ENCODE results near the gene FGD5. TPM values are rescaled to one million over a fixed set of nuclear protein-coding genes. Genes with fewer than 3 reads are reported as not detected.

Gene FGD5
- total RNA-seq, 4 donors from 2014 or later, result 10.0 to 66.8 (median 19.2) TPM

DNA sequence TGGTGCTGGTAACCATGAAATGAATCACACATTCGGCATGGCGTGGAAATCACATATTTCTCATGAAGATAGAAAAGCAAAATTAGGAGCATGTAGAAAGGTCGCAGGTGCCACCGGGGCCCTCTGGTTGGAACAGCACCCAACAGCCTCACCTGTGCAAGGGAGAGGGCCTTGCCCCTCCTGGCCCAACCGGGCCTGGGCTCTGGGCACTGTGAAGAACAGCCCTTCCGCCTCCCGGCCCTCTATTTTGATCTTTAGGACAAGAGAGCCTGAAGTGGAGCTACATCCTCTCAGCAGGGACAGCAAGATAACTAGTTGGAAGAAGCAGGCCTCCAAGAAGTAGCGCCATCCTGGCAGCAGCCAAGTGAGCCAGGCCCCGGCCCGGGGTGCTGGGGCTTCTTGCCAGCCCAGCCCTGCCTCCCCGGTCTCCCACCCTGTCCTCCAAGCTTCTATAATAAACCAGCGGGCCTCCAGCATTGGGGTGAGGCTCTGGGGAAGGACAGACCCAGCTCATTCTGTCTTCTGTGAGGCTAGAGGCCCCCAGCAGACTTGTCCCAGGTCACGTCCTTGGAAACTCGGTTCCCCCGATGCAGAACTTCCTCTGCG is 46.1 kb upstream of the FGD5 start:
- peak in 1 of 2 donors; percentile 6 for DNase-seq
- no peak overlapping the region for H3K27ac ChIP-seq
- no peaks in the 10 kb centered on the region for H3K4me1 ChIP-seq
- intact Hi-C loops (cut with DNase I; ENCODE audit: low total_unique reads), result no loop called here
- no peaks in the 10 kb centered on the region for H3K27me3 ChIP-seq
- TF ChIP-seq POLR2A (IDR thresholded peaks at IDR 0.05) (no peak), CTCF (IDR thresholded peaks at IDR 0.05) (no peak)
- H3K36me3 ChIP-seq, result no peaks in the 10 kb centered on the region
- no peaks in the 10 kb centered on the region for H3K9me3 ChIP-seq
- H3K4me3 ChIP-seq, result no peak overlapping the region

DNA sequence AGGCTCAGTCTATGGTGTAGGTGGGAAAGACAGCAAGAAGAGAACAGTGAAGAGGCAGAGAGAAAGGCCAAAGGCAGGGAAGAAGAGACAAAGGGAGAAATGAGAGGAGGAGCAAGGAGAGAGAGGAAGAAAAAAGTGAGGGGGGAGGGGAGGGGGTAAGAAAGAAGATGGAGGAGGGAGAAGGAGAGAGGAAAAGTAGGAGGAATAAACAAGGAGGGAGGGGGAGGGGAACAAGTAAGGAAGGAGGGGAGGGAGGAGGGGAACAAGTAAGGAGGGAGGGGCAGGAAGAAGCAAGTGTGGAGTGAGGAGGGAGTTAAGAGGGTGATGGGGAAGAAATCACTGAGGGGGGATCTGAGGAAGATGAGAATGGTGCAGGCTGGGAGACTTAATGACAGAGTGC is 45.5 kb upstream of the FGD5 start:
- Histone ChIP-seq H3K36me3 (no peaks in the 10 kb centered on the region), H3K4me1 (no peaks in the 10 kb centered on the region), H3K27ac (no peak overlapping the region), H3K4me3 (no peak overlapping the region), H3K9me3 (no peaks in the 10 kb centered on the region), H3K27me3 (no peaks in the 10 kb centered on the region)
- no peak for DNase-seq
- TF ChIP-seq CTCF (IDR thresholded peaks at IDR 0.05) (no peak), POLR2A (IDR thresholded peaks at IDR 0.05) (no peak)
- intact Hi-C loops (cut with DNase I; ENCODE audit: low total_unique reads), result no loop called here

GRCh38 chr3:14773691-14774128 is 45.1 kb upstream of the FGD5 start:
- intact Hi-C loops (cut with DNase I; ENCODE audit: low total_unique reads), result no loop called here

DNA sequence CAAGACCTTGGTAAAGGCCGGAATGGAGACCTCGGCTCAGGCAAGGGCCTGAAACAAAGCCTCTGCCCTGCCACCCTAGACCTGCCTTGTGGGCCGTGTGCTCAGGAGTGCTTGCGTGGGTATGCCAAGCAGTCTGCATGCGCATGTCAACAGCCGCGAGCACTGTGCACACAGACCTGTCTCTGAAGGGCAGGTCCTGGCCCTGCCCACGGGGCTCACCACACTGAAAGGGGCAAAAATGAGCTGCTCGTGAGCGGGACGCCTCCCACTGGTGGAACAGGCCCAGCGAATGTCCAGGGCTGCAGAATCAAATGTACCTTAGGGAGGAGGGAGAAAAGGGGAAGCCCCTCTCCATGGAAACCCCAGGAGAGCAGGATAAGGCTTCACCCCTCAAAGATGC is 44.3 kb upstream of the FGD5 start:
- TF ChIP-seq POLR2A (IDR thresholded peaks at IDR 0.05), result no peak
- TF ChIP-seq CTCF (IDR thresholded peaks at IDR 0.05), result no peak
- DNase-seq, result peak in 1 of 2 donors; percentile 3
- H3K4me3 ChIP-seq, result no peak overlapping the region
- no peak overlapping the region for H3K27ac ChIP-seq
- H3K27me3 ChIP-seq, result no peaks in the 10 kb centered on the region
- H3K4me1 ChIP-seq, result no peaks in the 10 kb centered on the region
- H3K9me3 ChIP-seq, result peaks cover 0 to 6% of the 10 kb centered on the region in 2 donors
- no peaks in the 10 kb centered on the region for H3K36me3 ChIP-seq
- intact Hi-C loops (cut with DNase I; ENCODE audit: low total_unique reads), result no loop called here

More at GRCh38 chr3:14773691-14774128, 45.1 kb upstream of the FGD5 start:
- Histone ChIP-seq H3K27me3 (no peaks in the 10 kb centered on the region), H3K36me3 (no peaks in the 10 kb centered on the region), H3K4me1 (no peaks in the 10 kb centered on the region), H3K27ac (no peak overlapping the region), H3K4me3 (no peak overlapping the region), H3K9me3 (peaks cover 0 to 2% of the 10 kb centered on the region in 2 donors)
- no peak for TF ChIP-seq POLR2A (IDR thresholded peaks at IDR 0.05)
- TF ChIP-seq CTCF (IDR thresholded peaks at IDR 0.05), result no peak
- DNase-seq, result peak in 1 of 2 donors; percentile 3

DNA sequence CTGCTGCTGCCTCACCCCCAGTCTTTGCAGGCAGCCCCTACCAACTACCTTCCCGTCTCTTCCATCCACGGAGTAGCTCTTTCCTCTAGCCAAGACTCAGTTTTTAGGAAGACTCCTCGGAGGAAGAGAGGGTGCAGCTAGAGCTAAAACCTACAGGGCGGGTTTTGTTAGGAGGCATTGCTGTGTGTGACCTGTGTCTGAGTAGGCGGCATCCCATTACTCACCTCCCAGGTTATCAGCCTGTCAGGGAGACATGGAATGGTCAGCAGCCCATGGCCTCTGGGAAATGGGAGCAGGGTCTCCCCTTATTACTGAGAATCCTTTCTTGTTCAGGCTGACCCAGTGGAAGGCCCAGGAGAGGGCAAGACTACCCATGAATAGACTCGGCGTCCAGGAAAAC is 43.8 kb upstream of the FGD5 start:
- TF ChIP-seq POLR2A (IDR thresholded peaks at IDR 0.05) (no peak), CTCF (IDR thresholded peaks at IDR 0.05) (no peak)
- H3K27ac ChIP-seq, result no peak overlapping the region

More for the DNA sequence above, 43.8 kb upstream of the FGD5 start:
- no peaks in the 10 kb centered on the region for H3K4me1 ChIP-seq
- DNase-seq, result peak in 1 of 2 donors; percentile 1
- no peaks in the 10 kb centered on the region for H3K36me3 ChIP-seq
- no peak overlapping the region for H3K4me3 ChIP-seq
- H3K27me3 ChIP-seq, result no peaks in the 10 kb centered on the region
- intact Hi-C loops (cut with DNase I; ENCODE audit: low total_unique reads), result no loop called here
- peaks cover 0 to 6% of the 10 kb centered on the region in 2 donors for H3K9me3 ChIP-seq

All from uterus (tissue), 4 donors.